ENCODE data around the gene EYA2.

The EYA2 gene

DNA sequence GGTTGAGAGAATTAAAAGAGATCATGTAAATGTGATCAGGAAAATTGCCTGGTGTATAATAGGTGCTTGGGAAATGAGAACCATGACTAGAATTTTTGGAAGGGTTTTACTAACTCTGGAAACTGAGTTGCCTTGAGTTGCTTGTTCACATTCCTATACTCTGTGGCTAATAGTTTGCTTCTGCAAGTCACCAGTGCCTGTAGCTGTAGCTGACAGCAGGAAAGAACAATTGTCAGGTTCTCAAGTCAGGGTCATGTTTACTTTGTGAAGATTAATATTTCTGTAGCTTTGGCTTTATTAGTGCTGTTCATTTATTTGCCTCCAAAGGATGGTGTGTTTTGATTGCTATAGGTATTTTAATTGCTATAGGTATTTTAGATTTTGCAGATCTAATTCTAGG, 86.5 kb downstream of the EYA2 start:
- DNase-seq: no peak

DNA sequence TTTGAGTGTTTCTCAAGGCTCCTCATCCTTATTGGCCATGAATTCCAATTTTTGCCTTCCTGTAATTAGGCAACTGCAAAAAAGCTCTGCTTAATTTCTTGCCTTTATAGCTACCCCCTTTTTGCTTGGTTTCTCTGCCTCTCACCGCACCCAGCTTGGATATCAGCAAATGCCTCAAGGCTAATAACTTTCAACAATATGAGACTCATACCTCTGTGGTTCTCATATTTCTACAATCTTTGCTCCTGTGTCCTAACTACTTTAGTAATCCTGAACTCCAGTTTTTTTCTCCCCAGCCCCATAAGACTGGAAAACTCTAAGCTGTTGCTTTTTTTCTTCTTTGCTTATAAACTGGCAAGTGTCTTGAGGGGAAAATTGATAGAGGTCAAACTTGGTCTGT, 88.8 kb downstream of the EYA2 start:
- no peak for DNase-seq

DNA sequence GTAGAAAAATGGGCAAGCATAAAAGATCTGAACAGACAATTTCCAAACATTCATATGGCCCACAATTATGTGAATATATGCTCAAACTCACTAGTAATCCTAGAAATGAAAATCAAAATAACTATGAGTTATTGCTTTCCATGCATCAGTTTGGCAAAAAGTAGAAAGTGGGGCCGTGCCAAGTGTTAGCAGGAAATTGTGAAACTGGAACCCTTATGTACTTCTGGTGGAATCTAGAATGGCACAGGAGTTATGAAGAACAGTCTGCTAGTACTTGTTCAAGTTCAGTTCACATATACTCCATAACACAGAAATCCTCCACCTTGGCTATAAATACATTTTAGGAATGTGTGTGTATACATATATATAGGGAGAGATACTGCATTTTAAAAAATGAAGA, 89.8 kb downstream of the EYA2 start:
- no peak for DNase-seq

DNA sequence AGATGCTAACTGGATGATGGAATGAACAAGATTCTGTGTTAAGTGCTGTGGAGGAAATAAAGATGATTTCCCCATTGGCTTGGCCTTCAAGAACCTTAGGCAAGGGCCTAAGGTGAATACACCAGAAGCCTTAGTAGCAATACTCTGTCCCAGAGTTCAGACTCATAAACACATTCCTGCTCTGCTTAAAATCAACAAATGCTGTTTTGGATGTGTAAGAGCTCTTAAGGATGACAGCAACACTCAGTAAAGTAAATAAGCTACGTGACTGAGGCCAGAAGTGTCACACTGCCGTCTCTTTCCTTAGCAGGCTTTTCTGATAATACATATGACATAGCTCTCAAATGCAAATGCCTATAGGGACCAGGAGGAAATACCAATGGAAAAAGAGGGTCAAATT, 90.6 kb downstream of the EYA2 start:
- DNase-seq: no peak

DNA sequence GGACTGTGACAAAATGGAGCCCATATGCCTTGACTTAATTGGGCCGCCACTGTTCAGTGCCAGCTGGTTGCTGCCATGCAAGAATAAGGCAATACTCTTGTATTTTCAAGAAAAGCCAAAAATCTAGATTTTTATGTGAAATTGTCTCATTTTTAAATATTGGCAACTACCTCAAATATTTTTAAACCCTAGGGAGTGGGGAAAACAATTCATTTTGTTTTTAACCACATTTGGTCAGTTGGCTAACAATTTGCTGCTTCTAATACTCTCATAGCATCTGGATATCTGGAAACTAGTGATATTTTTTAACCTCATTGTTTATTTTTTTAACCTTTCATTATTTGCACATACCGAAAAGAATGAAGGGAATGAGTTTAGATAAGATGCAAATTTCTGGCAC, 91.0 kb downstream of the EYA2 start:
- DNase-seq: no peak

DNA sequence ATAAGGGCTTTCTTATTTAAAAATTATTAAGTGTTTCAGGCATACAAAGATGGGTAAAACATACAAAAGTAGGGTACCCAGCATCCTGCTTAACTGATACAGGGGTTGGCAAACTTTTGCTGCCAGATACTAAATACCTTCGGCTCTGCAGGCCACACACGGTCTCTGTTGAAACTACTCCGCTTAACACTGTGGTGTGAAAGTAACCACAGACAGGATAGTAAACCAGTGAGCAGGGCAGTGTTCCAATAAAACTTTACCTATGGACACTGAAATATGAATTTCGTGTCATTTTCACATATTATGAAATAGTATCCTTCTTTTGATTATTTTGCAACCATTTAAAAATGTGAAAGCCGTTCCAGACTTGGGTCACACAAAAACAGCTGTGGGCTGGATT, 92.4 kb downstream of the EYA2 start:
- no peak for DNase-seq

DNA sequence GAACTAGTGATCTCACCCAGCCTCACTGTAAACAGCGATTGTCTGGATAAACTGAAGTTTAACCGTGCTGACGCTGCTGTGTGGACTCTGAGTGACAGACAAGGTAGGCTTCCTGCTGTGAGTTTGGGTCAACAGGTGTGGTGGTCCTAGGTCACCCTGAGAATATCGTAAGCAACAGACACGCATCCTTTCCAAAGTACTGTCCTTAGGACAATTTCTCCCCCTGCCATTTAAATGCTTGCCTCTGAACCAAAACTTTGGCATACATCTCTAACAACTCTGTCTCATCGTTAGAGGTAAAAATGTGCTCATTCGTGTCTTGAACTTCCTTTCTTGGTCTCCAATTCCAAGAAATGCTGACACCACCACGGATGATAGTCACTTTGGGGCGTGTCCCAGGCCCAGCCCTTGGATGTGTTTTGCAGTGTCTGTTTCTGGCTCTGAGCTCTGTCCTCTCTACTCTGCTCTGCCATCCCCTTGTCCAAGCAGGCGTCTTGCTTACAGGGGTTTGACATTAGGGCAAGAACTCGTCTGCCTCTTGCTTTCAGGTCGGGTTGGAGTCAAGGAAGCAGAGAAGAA, 95.5 kb downstream of the EYA2 start:
- DNase-seq: no peak

DNA sequence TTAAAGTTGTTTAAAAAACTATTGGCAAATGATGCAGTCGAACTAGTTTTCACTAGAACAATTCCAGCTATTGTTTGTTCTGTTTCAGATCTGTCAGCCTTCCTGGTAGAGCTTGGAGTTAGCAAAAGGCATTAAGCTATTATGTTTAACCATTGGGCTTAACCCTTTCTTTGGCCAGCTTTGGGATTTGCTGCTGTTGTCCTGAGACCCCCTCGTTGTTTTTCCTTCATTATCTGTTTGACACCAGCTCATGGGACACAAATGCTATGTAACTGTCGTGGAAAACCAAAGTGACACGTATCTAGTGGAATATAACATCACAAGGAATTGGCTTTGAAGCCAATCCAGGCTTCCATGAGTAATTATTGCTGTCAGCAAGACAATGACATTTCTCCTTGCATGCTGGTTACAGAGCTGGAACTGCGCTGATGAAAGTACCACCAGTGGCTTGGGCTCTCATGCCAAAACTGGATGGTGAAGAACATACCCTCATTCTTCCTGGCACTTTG, 96.0 kb downstream of the EYA2 start:
- DNase-seq: no peak

DNA sequence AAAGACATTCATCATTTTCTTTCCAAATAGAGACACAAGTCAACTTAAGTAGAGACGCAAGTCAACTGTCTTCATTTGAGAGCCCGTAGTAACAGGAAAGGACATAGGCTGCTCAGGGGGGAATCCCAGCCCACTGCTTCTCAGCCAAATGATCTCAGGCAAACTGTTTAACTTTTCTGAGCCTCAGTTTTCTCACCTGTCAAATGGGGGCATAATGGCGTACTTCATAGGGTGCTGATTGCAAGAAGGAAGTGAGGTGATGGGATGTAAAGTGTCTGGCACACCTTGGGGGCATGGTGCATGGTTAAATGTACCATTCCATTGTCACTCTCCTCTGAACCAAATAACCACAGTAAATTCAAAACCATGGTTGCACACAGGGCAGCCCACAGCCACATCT, 96.5 kb downstream of the EYA2 start:
- no peak for DNase-seq

DNA sequence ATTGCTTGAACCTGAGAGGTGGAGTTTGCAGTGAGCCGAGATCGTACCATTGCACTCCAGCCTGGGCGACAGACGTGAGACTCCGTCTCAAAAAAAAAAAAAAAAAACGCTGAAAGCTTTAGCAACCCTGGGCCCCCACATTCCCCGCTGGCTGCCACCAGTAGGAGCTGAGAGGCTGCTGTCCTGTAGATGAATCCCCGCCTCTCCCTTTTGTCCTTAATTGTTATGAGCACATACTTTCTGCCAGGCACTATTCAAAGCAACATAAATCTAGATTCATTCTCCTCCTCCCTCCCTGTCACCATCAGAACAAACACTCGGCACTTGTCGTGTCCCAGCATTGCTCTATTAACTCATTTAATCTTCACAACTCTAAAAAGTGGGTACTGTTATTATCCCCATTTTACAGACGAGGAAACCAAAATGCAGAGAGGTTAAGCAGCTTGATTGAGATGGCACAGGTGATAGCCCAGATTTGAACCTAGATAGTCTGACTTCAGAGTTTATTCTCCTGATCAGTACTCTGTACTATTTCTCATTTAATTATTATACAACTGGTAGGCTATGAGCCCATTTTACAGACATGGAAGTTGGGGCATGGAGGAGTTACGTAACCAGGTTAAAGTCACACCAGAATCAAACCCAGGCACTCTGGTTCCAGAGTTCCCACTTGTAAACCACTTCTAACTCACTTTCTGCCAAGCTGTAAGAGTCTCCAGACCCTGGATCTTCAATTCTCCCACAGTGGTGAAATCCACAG, 97.4 kb downstream of the EYA2 start:
- no peak for DNase-seq

DNA sequence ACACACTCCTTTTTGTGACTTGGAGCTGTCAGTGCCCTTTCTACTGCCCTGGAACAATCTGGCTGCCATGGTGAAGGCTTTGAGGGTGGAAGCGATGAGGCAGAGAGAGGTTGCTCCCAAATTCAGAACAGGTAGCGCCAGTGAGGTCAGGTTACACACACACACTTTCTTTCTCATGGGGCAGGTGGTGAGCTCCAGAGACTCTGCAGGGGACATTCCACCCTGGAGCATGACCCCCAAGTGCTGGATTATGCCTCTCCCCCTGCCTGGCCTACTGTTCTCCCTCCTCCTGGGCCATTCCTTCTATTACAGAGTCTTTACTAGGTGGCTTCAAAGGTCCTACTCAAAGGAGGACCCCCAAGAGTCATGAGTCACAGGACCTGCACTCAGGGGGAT, 98.0 kb downstream of the EYA2 start:
- DNase-seq: no peak

DNA sequence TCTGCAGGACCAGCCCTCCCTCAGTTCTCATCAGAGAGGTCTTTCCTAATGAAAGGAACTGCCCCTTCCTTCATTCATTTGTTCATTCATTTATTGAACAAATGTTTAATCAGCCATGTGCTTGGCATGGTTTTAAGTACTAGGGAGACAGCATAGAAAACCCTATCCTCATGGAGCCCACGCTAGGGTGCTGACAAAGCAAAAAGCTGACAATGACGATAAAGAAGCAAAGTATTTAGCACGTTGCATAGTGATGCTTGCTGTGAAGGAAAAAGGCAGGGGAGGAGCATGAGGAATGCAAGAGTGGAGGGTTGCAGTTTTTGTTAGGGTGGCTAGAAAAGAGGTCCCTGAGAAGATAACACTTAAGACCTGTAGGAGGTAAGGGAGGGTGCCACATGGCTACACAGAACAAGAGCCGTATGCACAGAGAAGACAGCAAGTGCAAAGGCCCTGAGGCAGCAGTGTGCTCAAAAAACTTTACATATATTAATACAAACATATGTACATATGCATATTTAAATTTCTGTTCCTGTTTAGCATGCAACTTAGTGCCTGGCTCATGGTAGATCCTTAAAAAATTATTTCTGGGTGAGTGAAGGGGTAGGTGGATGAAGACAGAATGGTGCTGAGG, 98.9 kb downstream of the EYA2 start:
- DNase-seq: no peak

DNA sequence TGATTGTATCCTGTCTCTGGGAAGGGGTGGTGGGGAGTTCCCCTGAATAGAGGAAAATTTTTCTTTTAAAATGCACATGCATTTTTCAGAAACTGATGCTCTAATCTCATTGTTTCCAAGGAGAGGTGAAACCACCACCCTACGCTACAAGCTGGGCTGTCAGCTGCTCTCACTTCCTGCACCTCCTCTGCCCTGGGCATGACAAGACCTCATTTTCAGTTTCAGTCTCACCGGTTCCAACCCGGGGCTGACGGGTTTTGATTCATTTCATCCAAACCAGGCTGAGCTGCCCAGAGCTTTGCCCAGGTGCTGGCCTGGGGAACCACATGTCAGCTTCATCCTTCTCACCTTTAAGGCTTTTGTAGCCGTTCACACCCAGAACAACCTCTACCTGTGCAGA, 99.7 kb downstream of the EYA2 start:
- no peak for DNase-seq

DNA sequence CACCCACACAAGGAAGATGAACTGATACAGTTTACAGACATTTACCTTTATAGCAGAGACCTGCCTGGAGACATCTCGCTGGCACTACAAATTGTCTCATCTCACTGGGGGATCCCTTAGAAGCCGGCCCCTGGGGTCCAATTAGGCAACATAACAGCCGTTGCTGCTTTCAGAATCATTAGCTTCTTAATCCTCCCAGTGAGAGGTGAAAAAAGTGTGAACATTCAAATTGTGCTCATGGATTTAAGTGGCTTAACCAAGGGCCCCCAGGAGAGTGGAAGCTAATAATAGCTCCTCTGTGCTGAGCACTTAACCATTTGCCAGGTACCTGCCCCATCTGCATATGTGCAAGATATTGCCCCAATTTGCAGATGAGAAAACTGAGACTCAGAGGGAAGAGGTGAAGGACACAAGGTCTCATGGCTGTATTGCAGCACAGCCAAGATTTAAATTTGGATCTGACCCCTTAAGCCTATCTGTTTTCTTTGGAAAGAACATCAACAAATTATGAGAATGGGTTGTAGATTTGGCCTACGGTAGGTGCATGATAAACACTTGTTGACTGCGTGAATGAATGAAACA, 101.0 kb downstream of the EYA2 start:
- DNase-seq: no peak

DNA sequence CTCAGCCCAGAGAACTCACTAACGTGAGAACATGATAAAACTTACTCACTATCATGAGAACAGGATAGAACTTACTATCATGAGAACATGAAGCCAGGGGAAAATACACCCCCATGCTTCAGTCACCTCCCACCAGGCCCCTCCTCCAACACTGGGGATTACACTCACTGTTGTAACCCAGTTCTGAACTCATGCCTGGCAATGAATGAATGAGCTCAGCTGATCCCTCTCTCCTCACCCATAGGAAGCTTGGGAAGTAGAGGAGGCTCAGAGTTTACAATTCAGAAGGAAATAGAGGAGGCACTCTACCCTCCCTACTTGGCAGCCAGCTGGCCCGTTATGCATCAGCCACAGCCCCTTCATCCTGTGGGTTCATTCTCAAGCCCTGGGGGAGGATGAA, 102.5 kb downstream of the EYA2 start:
- no peak for DNase-seq

DNA sequence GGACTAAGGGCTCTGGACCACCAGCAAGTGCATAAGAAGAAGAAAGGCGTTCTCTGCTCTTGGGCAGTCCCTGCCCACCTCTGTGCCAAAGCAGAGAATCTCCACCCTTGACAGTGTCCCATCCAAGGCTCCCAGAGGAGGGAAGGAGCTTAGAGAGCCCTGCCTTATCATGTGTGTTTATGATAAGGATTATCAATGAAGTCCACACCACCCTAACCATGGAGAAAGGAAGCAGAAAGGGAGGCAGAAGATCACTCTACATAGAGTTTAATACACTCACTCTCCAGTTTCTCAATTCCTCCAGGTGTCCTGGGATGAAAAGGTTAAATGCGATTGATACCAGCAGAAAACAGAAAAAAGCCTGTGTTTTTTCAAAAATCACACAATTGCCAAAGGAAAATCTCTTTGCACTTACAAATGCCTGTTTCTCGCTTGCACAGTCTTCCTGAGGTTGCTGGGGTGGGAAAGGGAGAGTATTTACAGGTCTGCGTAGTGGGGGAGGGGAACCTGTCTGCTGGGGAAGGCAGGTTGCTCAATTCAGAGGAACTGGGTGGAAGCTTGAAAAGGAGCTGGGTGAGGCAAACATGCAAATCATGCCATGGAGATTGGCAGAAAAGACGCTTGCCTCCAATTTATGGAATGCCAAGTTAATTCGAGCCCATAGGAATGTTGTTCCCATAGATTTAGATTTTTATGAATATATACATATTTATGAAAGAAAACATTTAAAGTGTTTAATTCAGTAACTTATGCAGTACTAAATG, 104.0 kb downstream of the EYA2 start:
- no peak for DNase-seq

DNA sequence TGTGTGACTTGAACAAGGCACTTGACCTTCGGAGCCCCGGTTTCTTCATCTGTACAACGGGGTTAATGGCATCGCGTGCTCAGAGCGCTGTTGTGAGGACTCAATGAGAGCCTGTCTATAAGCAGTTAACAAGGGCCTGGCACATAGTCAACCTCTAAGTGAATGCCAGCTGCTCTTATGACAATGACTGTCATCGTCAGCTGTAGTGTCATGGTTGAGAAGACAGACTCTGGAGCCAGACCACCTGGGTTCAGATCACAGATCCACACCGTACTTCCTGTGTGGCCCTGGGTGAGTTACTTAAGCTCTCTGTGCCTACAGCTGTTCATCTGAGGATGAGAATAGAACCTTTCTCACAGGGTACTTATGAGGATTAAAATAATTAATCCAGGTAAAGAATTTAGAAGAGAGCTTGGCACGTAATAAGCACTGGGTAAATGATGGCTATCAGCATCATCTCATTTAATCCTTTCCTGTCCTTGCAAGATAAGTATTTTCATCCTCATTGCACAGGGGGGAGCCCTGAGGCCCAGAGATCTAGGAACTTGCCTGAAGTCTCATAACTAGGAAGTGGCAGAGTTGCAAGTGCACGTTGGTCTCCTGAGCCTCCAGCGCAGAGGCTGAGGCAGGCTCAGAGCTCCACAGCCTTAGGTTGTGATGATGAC, 105.3 kb downstream of the EYA2 start:
- DNase-seq: no peak

DNA sequence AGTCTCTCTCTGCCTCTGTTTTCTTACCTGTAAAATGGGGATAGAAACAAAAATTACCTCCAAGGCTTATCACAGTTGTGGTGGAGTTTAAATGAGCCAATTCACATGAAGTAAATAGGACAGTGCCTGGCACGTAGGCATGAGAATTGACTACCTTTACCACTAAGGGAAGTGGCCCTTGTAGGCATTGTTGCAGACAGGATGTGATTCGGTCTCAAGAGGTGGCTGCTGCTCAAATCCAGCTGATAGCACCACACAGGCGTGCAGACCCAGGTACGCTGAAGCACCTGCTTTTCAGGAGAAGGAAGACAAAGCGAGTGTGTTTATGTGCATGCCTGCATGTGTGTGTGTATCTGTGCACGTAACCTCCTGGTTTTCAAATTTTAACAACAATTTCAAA, 108.6 kb downstream of the EYA2 start:
- no peak for DNase-seq

DNA sequence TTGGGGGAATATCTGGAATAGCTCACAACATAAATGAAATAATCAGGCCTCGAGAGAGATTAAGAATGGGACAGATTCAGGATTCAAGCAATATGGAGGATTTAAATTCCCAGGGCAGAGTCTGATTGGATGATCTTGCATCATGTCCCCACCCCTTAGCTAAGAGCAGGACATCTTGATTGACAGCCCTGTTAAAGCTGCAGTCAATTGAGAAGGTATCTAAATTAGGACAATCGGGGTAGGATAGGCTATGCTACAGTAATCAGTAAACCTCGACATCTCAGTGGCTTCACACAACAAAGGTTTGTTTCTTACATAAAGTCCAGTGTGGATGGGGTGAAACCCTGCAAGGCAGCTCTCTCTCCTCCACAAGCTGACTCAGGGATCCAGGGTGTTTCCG, 109.5 kb downstream of the EYA2 start:
- DNase-seq: no peak

DNA sequence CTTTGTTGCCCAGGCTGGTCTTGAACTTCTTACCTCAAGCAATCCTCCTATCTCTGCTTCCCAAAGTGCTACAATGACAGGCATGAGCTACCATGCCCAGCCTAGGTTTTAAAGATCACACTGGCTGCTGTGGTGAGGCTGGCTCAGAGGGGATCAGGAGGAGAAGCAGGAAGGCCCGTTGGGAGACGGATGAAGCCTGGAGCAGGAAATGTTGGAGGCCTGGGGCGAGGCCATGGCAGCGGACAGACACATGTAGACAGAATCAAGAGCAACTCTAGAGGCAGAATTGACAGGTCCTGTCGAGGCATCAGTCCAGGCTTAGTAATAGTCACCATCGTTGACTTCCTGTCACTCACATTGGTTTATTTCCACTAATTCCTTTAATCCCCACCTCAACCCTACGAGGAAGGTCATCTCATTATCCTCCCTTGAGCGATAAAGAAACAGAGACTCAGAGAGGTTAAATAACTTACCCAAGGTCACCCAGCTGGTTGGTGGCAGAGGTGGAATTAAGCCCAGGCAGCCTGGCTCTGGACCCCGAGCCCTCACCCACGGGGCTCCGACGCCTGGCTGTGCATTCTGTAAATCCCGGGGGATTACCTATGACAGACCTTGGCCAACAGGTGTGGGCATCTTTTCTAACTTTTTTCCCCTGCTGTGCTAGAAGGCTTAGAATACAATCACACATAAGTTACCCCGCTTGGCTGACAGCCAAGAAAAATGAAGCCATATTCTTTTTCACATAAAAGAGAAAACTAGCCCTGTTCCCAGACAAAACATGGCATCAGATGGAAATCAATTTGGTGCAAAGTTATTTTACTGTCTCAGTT, 113.4 kb downstream of the EYA2 start:
- DNase-seq: no peak

DNA sequence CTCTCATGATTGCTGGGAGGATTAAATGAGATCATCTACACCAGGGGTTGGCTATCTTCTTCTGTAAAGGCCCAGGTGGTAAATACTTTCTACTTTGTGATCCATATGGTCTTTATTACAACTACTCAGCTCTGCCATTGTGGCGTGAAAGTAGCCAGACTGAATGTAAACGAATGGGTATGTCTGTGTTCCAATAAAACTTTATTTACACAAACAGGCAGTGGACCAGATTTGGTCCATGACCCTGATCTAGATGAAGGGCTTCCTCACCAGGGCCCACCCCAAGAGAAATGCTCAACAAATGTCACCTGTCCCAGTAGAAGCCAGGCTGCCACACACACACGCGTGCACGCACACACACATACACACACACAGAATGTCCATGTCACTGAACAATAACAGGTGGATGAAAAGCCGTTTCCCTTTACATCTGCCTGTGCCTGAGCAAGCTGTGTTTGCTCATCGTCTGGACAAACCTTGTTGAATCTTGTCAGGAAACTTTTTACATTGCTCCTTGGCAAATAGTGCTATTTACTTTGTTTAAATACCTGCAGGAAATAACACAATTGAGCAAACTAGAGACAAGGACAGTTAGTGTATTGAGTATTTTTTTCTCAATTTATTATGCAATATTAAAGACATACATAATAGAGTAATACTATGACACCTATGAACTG, 114.3 kb downstream of the EYA2 start:
- no peak for DNase-seq
